Neural progenitor cell (in vitro differentiated cells): ENCODE results near the gene CREB5. TPM values are rescaled to one million over a fixed set of nuclear protein-coding genes. Genes with fewer than 3 reads are reported as not detected.
A peak's percentile ranks its signal among the peaks of the same experiment; 100 is the strongest.

Source experiments
- DNase-seq: peaks from one replicate; pipeline ENCODE4 v3.0.0-alpha.2; 2016; ENCODE audit warnings: low spot score
- H2AFZ ChIP-seq: fragments of 200-600 bp; sonication (generic); replicated peaks from 2 replicates; pipeline ENCODE4 v1.6.1; 2016; ENCODE audit warnings: antibody characterized with exemption
- H3F3A ChIP-seq: fragments of 200-600 bp; sonication (generic); 2 replicates; pipeline ENCODE4 v1.6.1; 2016; ENCODE audit warnings: antibody characterized with exemption, low read depth
- H3K27ac ChIP-seq: fragments of 200-600 bp; sonication (generic); 2 replicates; pipeline ENCODE4 v1.5.1; 2016; ENCODE audit warnings: mild to moderate bottlenecking
- H3K27me3 ChIP-seq: fragments of 200-600 bp; sonication (generic); 2 replicates; pipeline ENCODE4 v1.6.1; 2016; ENCODE audit warnings: mild to moderate bottlenecking, moderate library complexity
- H3K36me3 ChIP-seq: fragments of 200-600 bp; sonication (generic); 2 replicates; pipeline ENCODE4 v1.5.1; 2016
- H3K4me1 ChIP-seq: fragments of 200-600 bp; sonication (generic); 2 replicates; pipeline ENCODE4 v1.6.1; 2016; ENCODE audit warnings: mixed run types
- H3K4me2 ChIP-seq: fragments of 200-600 bp; sonication (generic); 2 replicates; pipeline ENCODE4 v1.6.1; 2016
- H3K4me3 ChIP-seq: fragments of 200-600 bp; sonication (generic); 2 replicates; pipeline ENCODE4 v1.5.1; 2016
- H3K79me2 ChIP-seq: fragments of 200-600 bp; sonication (generic); 2 replicates; pipeline ENCODE4 v1.6.1; 2016; ENCODE audit warnings: low read depth
- H3K9ac ChIP-seq: fragments of 200-600 bp; sonication (generic); 2 replicates; pipeline ENCODE4 v1.6.1; 2016
- H3K9me3 ChIP-seq: fragments of 200-600 bp; sonication (generic); 2 replicates; pipeline ENCODE4 v1.5.1; 2016; ENCODE audit warnings: low read depth
- H4K20me1 ChIP-seq: fragments of 200-600 bp; sonication (generic); 2 replicates; pipeline ENCODE4 v1.6.1; 2016; ENCODE audit warnings: low read depth
- H3K27ac Mint-ChIP-seq: 3 replicates; pipeline ENCODE4 v1.8.0; 2021; ENCODE audit warnings: mixed read lengths
- H3K27me3 Mint-ChIP-seq: 2 replicates; pipeline ENCODE4 v1.8.0; 2022; ENCODE audit warnings: low read depth, mild to moderate bottlenecking, inconsistent platforms, moderate library complexity, mixed read lengths; ENCODE audit not compliant: insufficient read depth
- H3K36me3 Mint-ChIP-seq: 3 replicates; pipeline ENCODE4 v1.8.0; 2021; ENCODE audit warnings: mixed read lengths
- H3K4me1 Mint-ChIP-seq: 3 replicates; pipeline ENCODE4 v1.8.0; 2021; ENCODE audit warnings: mixed read lengths
- H3K4me3 Mint-ChIP-seq: 3 replicates; pipeline ENCODE4 v1.8.0; 2021; ENCODE audit warnings: mild to moderate bottlenecking, moderate library complexity, mixed read lengths
- H3K9me3 Mint-ChIP-seq: 3 replicates; pipeline ENCODE4 v1.8.0; 2020; ENCODE audit warnings: mixed read lengths
- CTCF ChIP-seq: fragments of 200-600 bp; sonication (generic); IDR thresholded peaks from 2 replicates; pipeline ENCODE4 v1.5.1; 2017; ENCODE audit warnings: antibody characterized with exemption, mild to moderate bottlenecking
- EZH2 ChIP-seq: fragments of 200-600 bp; sonication (generic); IDR thresholded peaks from 2 replicates; pipeline ENCODE4 v1.6.1; 2017; ENCODE audit warnings: antibody characterized with exemption, mild to moderate bottlenecking, moderate library complexity
- EZH2phosphoT487 ChIP-seq: fragments of 200-600 bp; sonication (generic); IDR thresholded peaks from 2 replicates; pipeline ENCODE4 v1.6.1; 2017; ENCODE audit warnings: antibody characterized with exemption
- total RNA-seq: library from RNA; depleted of rRNA; stranded (reverse); fragments of >200 nt; gene quantifications from 2 replicates; pipeline ENCODE4 v1.2.3, GENCODE V29; 2015; ENCODE audit warnings: low replicate concordance

CREB5 gene
- total RNA-seq, 1 donor from 2014 or later, result 1.2 TPM

- Mint-ChIP-seq H3K4me3 (no peak overlapping the region), H3K4me1 (peaks cover 13% of the 10 kb centered on the region), H3K36me3 (no peaks in the 10 kb centered on the region), H3K27me3 (no peaks in the 10 kb centered on the region), H3K27ac (no peak overlapping the region), H3K9me3 (no peaks in the 10 kb centered on the region)
- Histone ChIP-seq H3K4me3 (no peak overlapping the region), H3K4me1 (peaks cover 9% of the 10 kb centered on the region), H2AFZ (peak overlapping the region; percentile 77), H3F3A (no peaks in the 10 kb centered on the region), H4K20me1 (no peaks in the 10 kb centered on the region), H3K36me3 (no peaks in the 10 kb centered on the region), H3K27me3 (no peaks in the 10 kb centered on the region), H3K9me3 (no peaks in the 10 kb centered on the region), H3K9ac (no peak overlapping the region), H3K27ac (no peak overlapping the region), H3K79me2 (no peaks in the 10 kb centered on the region), H3K4me2 (peak overlapping the region; percentile 9)
- TF ChIP-seq CTCF (no peak), EZH2 (no peak), EZH2phosphoT487 (no peak)
- peak; percentile 33 for DNase-seq
Observed at GRCh38 chr7:28759475-28759971, 347.2 kb downstream of the CREB5 start.

- H3K9me3 ChIP-seq, result no peaks in the 10 kb centered on the region
- Mint-ChIP-seq H3K9me3 (no peaks in the 10 kb centered on the region), H3K27ac (no peak overlapping the region), H3K4me3 (no peak overlapping the region), H3K27me3 (no peaks in the 10 kb centered on the region), H3K4me1 (peaks cover 13% of the 10 kb centered on the region), H3K36me3 (no peaks in the 10 kb centered on the region)
- H4K20me1 ChIP-seq, result no peaks in the 10 kb centered on the region
- no peaks in the 10 kb centered on the region for H3K27me3 ChIP-seq
- no peak overlapping the region for H3K27ac ChIP-seq
- no peak overlapping the region for H3K4me3 ChIP-seq
- no peaks in the 10 kb centered on the region for H3F3A ChIP-seq
- no peak for DNase-seq
- no peak overlapping the region for H2AFZ ChIP-seq
- H3K4me1 ChIP-seq, result peaks cover 9% of the 10 kb centered on the region
- H3K36me3 ChIP-seq, result no peaks in the 10 kb centered on the region
- H3K79me2 ChIP-seq, result no peaks in the 10 kb centered on the region
- no peak overlapping the region for H3K4me2 ChIP-seq
- TF ChIP-seq EZH2 (no peak), EZH2phosphoT487 (no peak), CTCF (no peak)
- H3K9ac ChIP-seq, result no peak overlapping the region
Observed at GRCh38 chr7:28761505-28761904, 349.2 kb downstream of the CREB5 start.

- Histone ChIP-seq H3K27me3 (no peaks in the 10 kb centered on the region), H4K20me1 (no peaks in the 10 kb centered on the region), H3K4me1 (peaks cover 9% of the 10 kb centered on the region), H3K9me3 (no peaks in the 10 kb centered on the region), H3K4me3 (no peak overlapping the region), H3K4me2 (no peak overlapping the region), H3K79me2 (no peaks in the 10 kb centered on the region), H3K9ac (no peak overlapping the region), H3K27ac (no peak overlapping the region), H3K36me3 (no peaks in the 10 kb centered on the region), H3F3A (no peaks in the 10 kb centered on the region), H2AFZ (no peak overlapping the region)
- H3K9me3 Mint-ChIP-seq, result no peaks in the 10 kb centered on the region
- peaks cover 13% of the 10 kb centered on the region for H3K4me1 Mint-ChIP-seq
- H3K27ac Mint-ChIP-seq, result no peak overlapping the region
- no peak overlapping the region for H3K4me3 Mint-ChIP-seq
- TF ChIP-seq EZH2phosphoT487 (no peak), CTCF (no peak), EZH2 (no peak)
- no peaks in the 10 kb centered on the region for H3K27me3 Mint-ChIP-seq
- no peaks in the 10 kb centered on the region for H3K36me3 Mint-ChIP-seq
- DNase-seq, result no peak
Observed at GRCh38 chr7:28762651-28763050, 350.3 kb downstream of the CREB5 start.
